Cardiac muscle cell (in vitro differentiated cells and primary cell): ENCODE results near the gene RLN2. TPM values are rescaled to one million over a fixed set of nuclear protein-coding genes. Genes with fewer than 3 reads are reported as not detected.

Source experiments
- DNase-seq, 2 donors: peaks; one replicate each; pipeline versions ENCODE4 v3.0.0 to v3.0.0-alpha.2; 2010 to 2017; ENCODE audit warnings: low read depth in 1 of 2, low spot score in 1 of 2
- H3K27ac ChIP-seq: fragments of 200-600 bp; sonication (generic); 2 replicates; pipeline ENCODE4 v1.5.1; 2016
- H3K27me3 ChIP-seq: fragments of 200-600 bp; sonication (generic); 2 replicates; pipeline ENCODE4 v1.6.0; 2016; ENCODE audit warnings: control low read depth
- H3K36me3 ChIP-seq: fragments of 200-600 bp; sonication (generic); 2 replicates; pipeline ENCODE4 v1.5.1; 2016; ENCODE audit warnings: control low read depth
- H3K4me1 ChIP-seq: fragments of 200-600 bp; sonication (generic); 2 replicates; pipeline ENCODE4 v1.8.1; 2017; ENCODE audit warnings: low read depth, mild to moderate bottlenecking, mixed run types
- H3K4me3 ChIP-seq: fragments of 200-600 bp; sonication (generic); 2 replicates; pipeline ENCODE4 v1.5.1; 2016; ENCODE audit warnings: mild to moderate bottlenecking
- H3K9me3 ChIP-seq: fragments of 200-600 bp; sonication (generic); 2 replicates; pipeline ENCODE4 v1.5.1; 2017; ENCODE audit warnings: low read depth, mild to moderate bottlenecking, control low read depth
- CTCF ChIP-seq: IDR thresholded peaks from 2 replicates; pipeline ENCODE4 v1.5.1; 2012; ENCODE audit warnings: low read depth, mild to moderate bottlenecking, low read length
- polyA plus RNA-seq: library from polyadenylated mRNA; unstranded; fragments of >200 nt; fragmentation: Nextera tagmentation; extraction: Ambion mirVana; gene quantifications from 2 replicates; pipeline ENCODE4 v1.2.1, GENCODE V29; 2016
- total RNA-seq: library from RNA; depleted of rRNA; stranded (reverse); fragments of >200 nt; gene quantifications from 2 replicates; pipeline ENCODE4 v1.2.3, GENCODE V29; 2016

Gene RLN2
- total and polyA plus RNA-seq, 2 experiments from 2014 or later: 0.92 to 2.1 TPM

- Histone ChIP-seq H3K4me1 (no peaks in the 10 kb centered on the region), H3K4me3 (no peak overlapping the region), H3K36me3 (no peaks in the 10 kb centered on the region), H3K27ac (no peak overlapping the region), H3K27me3 (no peaks in the 10 kb centered on the region), H3K9me3 (no peaks in the 10 kb centered on the region)
- DNase-seq: no peak
- no peak for TF ChIP-seq CTCF
Measured at GRCh38 chr9:5278486-5278885, 26.0 kb downstream of the RLN2 start.

DNA sequence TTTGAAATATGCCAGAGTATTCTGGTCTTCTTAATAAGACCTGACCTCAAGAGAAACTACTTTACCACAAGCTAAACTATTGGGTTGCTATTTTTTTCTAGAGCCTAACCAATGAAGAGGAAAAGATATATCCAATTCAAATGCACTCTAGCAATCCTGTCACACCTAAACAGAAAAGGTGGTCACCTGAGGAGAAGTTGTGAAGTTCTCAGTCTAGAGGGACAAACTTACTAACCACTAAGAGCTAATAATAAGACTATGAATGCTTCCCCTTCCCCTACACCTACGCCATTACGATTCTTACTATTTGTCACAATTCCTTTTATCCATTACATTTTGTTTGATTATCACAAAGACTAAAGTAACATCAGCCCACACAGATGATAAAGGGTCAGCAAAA is 29.7 kb downstream of the RLN2 start:
- Histone ChIP-seq H3K36me3 (no peaks in the 10 kb centered on the region), H3K9me3 (no peaks in the 10 kb centered on the region), H3K4me3 (no peak overlapping the region), H3K27me3 (no peaks in the 10 kb centered on the region), H3K27ac (no peak overlapping the region), H3K4me1 (no peaks in the 10 kb centered on the region)
- DNase-seq: no peak
- TF ChIP-seq CTCF: no peak

- H3K4me1 ChIP-seq: no peaks in the 10 kb centered on the region
- no peak for TF ChIP-seq CTCF
- DNase-seq: peak; percentile 8 to 75
- no peaks in the 10 kb centered on the region for H3K9me3 ChIP-seq
- no peak overlapping the region for H3K27ac ChIP-seq
- no peak overlapping the region for H3K4me3 ChIP-seq
- H3K36me3 ChIP-seq: no peaks in the 10 kb centered on the region
- H3K27me3 ChIP-seq: no peaks in the 10 kb centered on the region
Measured at GRCh38 chr9:5269249-5269715, 35.2 kb downstream of the RLN2 start.

DNA sequence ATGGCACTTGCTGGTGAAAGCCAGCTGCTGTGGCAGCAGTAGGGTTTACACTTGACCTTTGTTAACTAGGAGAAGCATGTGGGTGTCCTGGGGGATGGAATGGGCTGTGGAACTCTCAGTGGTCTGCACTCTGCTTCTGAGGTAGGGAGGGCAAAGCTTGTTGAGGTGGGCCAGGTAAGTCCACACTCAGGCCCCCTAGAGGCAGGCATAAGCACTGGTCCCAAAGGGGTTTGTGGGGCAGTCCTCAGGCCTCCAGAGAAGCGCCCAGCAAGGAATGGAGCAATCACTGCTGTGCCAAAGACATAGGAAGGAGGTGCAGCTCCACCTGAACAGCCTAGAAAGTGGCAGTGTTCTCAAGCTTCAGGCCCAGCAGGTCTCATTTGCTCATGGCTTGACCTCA is 38.6 kb downstream of the RLN2 start:
- no peak for TF ChIP-seq CTCF
- Histone ChIP-seq H3K27ac (no peak overlapping the region), H3K9me3 (no peaks in the 10 kb centered on the region), H3K36me3 (no peaks in the 10 kb centered on the region), H3K27me3 (no peaks in the 10 kb centered on the region), H3K4me3 (no peak overlapping the region), H3K4me1 (no peaks in the 10 kb centered on the region)
- no peak for DNase-seq

- TF ChIP-seq CTCF: no peak
- no peak for DNase-seq
- no peaks in the 10 kb centered on the region for H3K36me3 ChIP-seq
- H3K4me1 ChIP-seq: no peaks in the 10 kb centered on the region
- no peaks in the 10 kb centered on the region for H3K9me3 ChIP-seq
- H3K4me3 ChIP-seq: no peak overlapping the region
- no peaks in the 10 kb centered on the region for H3K27me3 ChIP-seq
- H3K27ac ChIP-seq: no peak overlapping the region
Measured at GRCh38 chr9:5264219-5264595, 40.3 kb downstream of the RLN2 start.
